Stimulated activated memory B cell treated with anti-CD40 and anti-IgM and Interleukin-4, amounts not matched to agents 10 μg/mL and 1 μg/mL and 100 μg/mL, for 72 hours (primary cell): ENCODE measurements around the gene THEM5.
A peak's percentile ranks its signal among the peaks of the same experiment; 100 is the strongest.
"Not testable (repeated sequence)": the region's sequence is repeated elsewhere in the genome, so short reads cannot be mapped to it uniquely, and the experiment has no call there.

Experiments used
- ATAC-seq: fragments of 150-1000 bp; cut with Tn5 transposase; 2 replicates; pipeline ENCODE4 v1.10.0; 2021
- H3K27ac Mint-ChIP-seq: one replicate; pipeline ENCODE4 v1.8.0; 2022; ENCODE audit warnings: mild to moderate bottlenecking, mixed read lengths
- H3K27me3 Mint-ChIP-seq: one replicate; pipeline ENCODE4 v1.8.0; 2022; ENCODE audit warnings: mixed read lengths
- H3K36me3 Mint-ChIP-seq: one replicate; pipeline ENCODE4 v1.8.0; 2022; ENCODE audit warnings: mixed read lengths
- H3K4me1 Mint-ChIP-seq: one replicate; pipeline ENCODE4 v1.8.0; 2022; ENCODE audit warnings: mixed read lengths
- H3K4me3 Mint-ChIP-seq: one replicate; pipeline ENCODE4 v1.8.0; 2022; ENCODE audit warnings: mild to moderate bottlenecking, moderate library complexity, mixed read lengths
- H3K9me3 Mint-ChIP-seq: one replicate; pipeline ENCODE4 v1.8.0; 2022; ENCODE audit warnings: mixed read lengths

Gene THEM5

DNA sequence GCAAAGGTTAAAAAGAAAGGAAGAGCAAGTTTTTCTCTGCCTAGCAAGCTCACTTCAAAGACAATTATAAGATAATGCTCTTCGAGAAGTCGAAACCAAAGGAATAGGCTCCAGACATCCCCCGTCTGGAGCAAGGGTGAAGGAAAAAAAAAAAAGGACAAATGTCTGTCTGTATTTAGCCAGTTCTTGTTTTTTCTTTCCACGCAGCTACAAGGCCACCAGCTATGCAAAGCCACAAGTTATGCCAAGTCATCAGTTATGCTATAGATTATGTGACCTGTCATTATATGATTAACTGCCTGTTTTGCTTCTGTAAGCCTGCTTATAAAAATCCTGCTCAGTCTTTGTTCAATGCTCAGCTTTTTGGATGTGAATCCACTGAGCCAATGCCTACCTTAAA, 2.4 kb upstream of the THEM5 start:
- Mint-ChIP-seq H3K36me3 (no peaks in the 10 kb centered on the region), H3K4me1 (peaks cover 17% of the 10 kb centered on the region), H3K4me3 (no peak overlapping the region), H3K27me3 (peaks cover 15% of the 10 kb centered on the region), H3K9me3 (no peaks in the 10 kb centered on the region), H3K27ac (no peak overlapping the region)
- ATAC-seq, result no peak

GRCh38 chr1:151855516-151855915, 2.0 kb upstream of the THEM5 start:
- peaks cover 13% of the 10 kb centered on the region for H3K4me1 Mint-ChIP-seq
- not testable (repeated sequence) for ATAC-seq, H3K36me3 Mint-ChIP-seq, H3K4me3 Mint-ChIP-seq, H3K9me3 Mint-ChIP-seq, H3K27ac Mint-ChIP-seq
- H3K27me3 Mint-ChIP-seq, result peaks cover 19% of the 10 kb centered on the region

- Mint-ChIP-seq H3K27ac (no peak overlapping the region), H3K9me3 (no peaks in the 10 kb centered on the region), H3K4me3 (no peak overlapping the region), H3K36me3 (peaks cover 5% of the 10 kb centered on the region), H3K27me3 (peaks cover 27% of the 10 kb centered on the region), H3K4me1 (peaks cover 4% of the 10 kb centered on the region)
- no peak for ATAC-seq
These were observed 1.1 kb upstream of the THEM5 start for GRCh38 chr1:151854658-151855057.

- no peaks in the 10 kb centered on the region for H3K4me1 Mint-ChIP-seq
- peak; percentile 17 for ATAC-seq
- H3K4me3 Mint-ChIP-seq, result no peak overlapping the region
- peaks cover 32% of the 10 kb centered on the region for H3K27me3 Mint-ChIP-seq
- H3K27ac Mint-ChIP-seq, result no peak overlapping the region
- peaks cover 5% of the 10 kb centered on the region for H3K36me3 Mint-ChIP-seq
- no peaks in the 10 kb centered on the region for H3K9me3 Mint-ChIP-seq
These were observed 779 bp downstream of the THEM5 start for GRCh38 chr1:151852733-151853132.

- peaks cover 32% of the 10 kb centered on the region for H3K27me3 Mint-ChIP-seq
These were observed 1.6 kb downstream of the THEM5 start for GRCh38 chr1:151851886-151852285.

GRCh38 chr1:151849871-151850270, 3.6 kb downstream of the THEM5 start:
- no peak for ATAC-seq
- H3K27me3 Mint-ChIP-seq, result peaks cover 32% of the 10 kb centered on the region
- H3K27ac Mint-ChIP-seq, result no peak overlapping the region
- no peaks in the 10 kb centered on the region for H3K9me3 Mint-ChIP-seq
- H3K4me3 Mint-ChIP-seq, result no peak overlapping the region
- H3K4me1 Mint-ChIP-seq, result peaks cover 8% of the 10 kb centered on the region
- peaks cover 17% of the 10 kb centered on the region for H3K36me3 Mint-ChIP-seq

More at GRCh38 chr1:151851886-151852285, 1.6 kb downstream of the THEM5 start:
- Mint-ChIP-seq H3K4me3 (no peak overlapping the region), H3K4me1 (no peaks in the 10 kb centered on the region), H3K27ac (no peak overlapping the region), H3K36me3 (peaks cover 5% of the 10 kb centered on the region), H3K9me3 (no peaks in the 10 kb centered on the region)
- no peak for ATAC-seq

GRCh38 chr1:151849126-151849525, 4.4 kb downstream of the THEM5 start:
- H3K27ac Mint-ChIP-seq, result no peak overlapping the region
- ATAC-seq, result no peak
- no peak overlapping the region for H3K4me3 Mint-ChIP-seq
- H3K36me3 Mint-ChIP-seq, result peaks cover 23% of the 10 kb centered on the region
- H3K27me3 Mint-ChIP-seq, result peaks cover 32% of the 10 kb centered on the region
- peaks cover 8% of the 10 kb centered on the region for H3K4me1 Mint-ChIP-seq
- no peaks in the 10 kb centered on the region for H3K9me3 Mint-ChIP-seq

DNA sequence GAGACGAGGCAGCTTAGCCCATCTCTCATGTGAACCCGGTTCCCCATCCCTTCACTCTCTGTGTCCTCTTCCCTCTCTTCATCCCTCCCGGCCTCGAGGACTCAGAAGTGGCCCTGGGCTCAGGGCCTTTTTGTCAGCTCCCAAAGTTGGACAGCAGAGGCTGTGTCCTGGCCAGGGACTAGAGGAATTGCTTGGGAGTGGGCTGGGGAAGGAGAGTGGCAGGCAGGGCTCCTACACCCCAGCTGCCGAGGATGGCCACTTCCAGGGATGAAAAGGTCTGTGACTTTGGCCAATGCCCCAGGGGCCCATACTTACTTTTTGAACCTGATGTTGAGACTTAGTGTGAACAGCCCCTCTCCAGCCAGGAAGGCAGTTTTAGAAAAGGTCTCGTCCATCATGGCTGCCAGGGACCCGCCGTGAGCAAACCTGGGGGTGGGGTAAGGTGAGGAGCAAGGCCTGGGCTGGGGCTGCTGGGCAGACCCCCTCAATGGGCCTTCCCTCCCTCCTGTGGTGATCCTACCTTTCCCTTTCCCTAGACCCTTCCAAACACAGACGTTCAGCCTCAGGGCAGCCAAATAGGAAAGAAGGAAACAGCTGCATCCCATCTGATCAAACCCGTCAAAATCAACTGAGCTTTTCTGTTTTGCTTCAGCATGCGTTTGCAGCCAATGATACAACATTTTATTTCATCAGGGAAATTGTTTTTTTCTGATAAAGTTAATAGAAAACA, 5.5 kb downstream of the THEM5 start:
- no peak overlapping the region for H3K4me3 Mint-ChIP-seq
- ATAC-seq, result no peak
- H3K4me1 Mint-ChIP-seq, result peaks cover 13% of the 10 kb centered on the region
- no peak overlapping the region for H3K27ac Mint-ChIP-seq
- peaks cover 23% of the 10 kb centered on the region for H3K36me3 Mint-ChIP-seq
- H3K27me3 Mint-ChIP-seq, result peaks cover 32% of the 10 kb centered on the region
- no peaks in the 10 kb centered on the region for H3K9me3 Mint-ChIP-seq

DNA sequence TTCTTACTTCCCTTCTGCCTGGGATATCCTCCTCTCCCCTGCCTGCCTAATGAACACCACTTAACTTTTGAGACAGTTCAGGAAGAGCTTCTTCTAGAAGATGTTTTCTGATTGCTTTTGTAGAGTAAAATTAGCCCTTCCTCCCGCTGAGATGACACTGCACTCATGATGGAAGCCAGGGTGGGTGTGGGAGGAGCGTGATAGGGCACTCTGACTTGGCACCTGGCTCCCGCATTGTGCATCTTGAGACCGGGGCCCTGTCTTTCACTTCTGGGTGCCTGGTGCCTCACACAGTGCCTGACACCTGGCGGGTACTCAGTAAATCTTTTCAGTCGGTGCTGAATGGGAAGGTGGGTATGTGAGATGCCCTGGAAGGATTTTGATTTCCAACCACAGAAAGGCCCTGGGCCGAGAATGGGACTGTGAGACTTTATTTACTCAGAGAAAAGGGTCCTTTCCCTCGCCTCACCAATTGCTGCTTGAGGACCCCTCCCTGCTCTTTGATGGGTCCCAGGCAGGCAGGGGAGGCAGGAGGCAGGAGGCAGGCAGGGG, 6.8 kb downstream of the THEM5 start:
- Mint-ChIP-seq H3K4me3 (no peak overlapping the region), H3K9me3 (no peaks in the 10 kb centered on the region), H3K36me3 (peaks cover 23% of the 10 kb centered on the region), H3K4me1 (peaks cover 14% of the 10 kb centered on the region), H3K27ac (no peak overlapping the region), H3K27me3 (peaks cover 26% of the 10 kb centered on the region)
- ATAC-seq, result no peak

GRCh38 chr1:151846062-151846568, 7.4 kb downstream of the THEM5 start:
- Mint-ChIP-seq H3K9me3 (no peaks in the 10 kb centered on the region), H3K27ac (no peak overlapping the region)
- peak; percentile 66 for ATAC-seq

DNA sequence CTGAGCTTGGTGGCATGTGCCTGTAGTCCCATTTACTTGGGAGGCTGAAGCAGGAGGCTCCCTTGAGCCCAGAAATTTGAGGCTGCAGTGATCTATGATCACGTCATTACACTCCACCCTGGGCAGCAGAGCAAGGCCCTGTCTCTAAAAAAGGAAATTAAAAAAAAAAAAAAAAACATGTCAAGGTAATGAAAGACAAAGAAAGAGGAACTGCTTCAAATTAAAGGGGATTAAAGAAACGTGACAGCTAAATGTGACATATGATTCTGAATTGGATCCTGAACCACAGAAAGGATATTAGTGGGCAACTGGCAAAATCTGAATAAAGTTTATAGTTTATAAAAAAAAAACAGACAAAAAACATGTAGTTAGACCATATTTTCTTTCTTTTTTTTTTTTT, 10.1 kb downstream of the THEM5 start:
- no peak overlapping the region for H3K27ac Mint-ChIP-seq
- H3K36me3 Mint-ChIP-seq, result peaks cover 18% of the 10 kb centered on the region
- peaks cover 9% of the 10 kb centered on the region for H3K27me3 Mint-ChIP-seq
- no peak overlapping the region for H3K4me3 Mint-ChIP-seq
- no peaks in the 10 kb centered on the region for H3K9me3 Mint-ChIP-seq
- no peak for ATAC-seq
- H3K4me1 Mint-ChIP-seq, result peaks cover 31% of the 10 kb centered on the region

More at GRCh38 chr1:151846062-151846568, 7.4 kb downstream of the THEM5 start:
- no peak overlapping the region for H3K4me3 Mint-ChIP-seq
- peaks cover 14% of the 10 kb centered on the region for H3K4me1 Mint-ChIP-seq
- H3K36me3 Mint-ChIP-seq, result peaks cover 23% of the 10 kb centered on the region
- H3K27me3 Mint-ChIP-seq, result peaks cover 19% of the 10 kb centered on the region

DNA sequence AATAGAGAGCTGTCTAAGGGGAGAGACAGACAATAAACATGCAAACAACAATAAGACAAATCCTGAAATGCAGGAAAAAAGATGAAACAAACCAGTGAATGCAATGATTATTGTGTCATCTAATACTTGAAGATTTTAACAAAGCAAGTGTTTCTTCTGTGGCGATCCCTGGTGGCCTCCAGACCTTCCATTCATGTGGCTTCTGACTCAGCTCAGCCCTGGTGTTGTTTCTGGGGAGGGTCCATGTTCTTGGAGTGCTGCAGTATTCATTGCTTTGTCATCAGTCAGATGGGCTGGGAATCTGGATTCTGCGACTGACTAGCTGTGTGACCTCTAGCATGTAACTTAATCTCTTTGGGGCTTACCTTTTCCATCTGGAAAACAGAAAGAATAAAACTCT, 12.4 kb downstream of the THEM5 start:
- Mint-ChIP-seq H3K27me3 (peaks cover 28% of the 10 kb centered on the region), H3K4me1 (peaks cover 41% of the 10 kb centered on the region), H3K36me3 (peaks cover 12% of the 10 kb centered on the region), H3K9me3 (no peaks in the 10 kb centered on the region), H3K4me3 (no peak overlapping the region), H3K27ac (no peak overlapping the region)
- ATAC-seq, result no peak

DNA sequence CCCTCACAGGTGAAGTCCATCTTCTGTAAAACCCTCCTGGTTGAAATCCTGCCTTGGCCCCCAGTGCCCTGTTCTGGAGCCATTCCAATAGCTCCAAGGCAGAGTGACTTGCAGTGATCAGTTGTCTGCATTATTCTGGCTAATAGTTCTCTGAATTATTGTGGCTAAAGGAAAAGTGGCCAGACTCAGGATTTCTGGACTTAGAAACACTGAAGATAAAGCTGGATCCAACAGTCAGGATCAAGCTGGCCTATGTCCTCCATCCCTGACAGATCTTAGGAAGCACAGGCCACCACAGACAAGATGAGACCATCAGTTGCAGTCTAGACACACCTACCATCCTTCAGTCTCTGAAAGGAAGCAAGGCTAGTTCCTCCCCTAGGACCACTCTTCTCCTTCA, 13.1 kb downstream of the THEM5 start:
- Mint-ChIP-seq H3K4me1 (peaks cover 40% of the 10 kb centered on the region), H3K36me3 (peaks cover 8% of the 10 kb centered on the region), H3K27ac (peak overlapping the region; percentile 53), H3K9me3 (no peaks in the 10 kb centered on the region), H3K27me3 (peaks cover 29% of the 10 kb centered on the region), H3K4me3 (peak overlapping the region; percentile 73)
- ATAC-seq, result no peak

DNA sequence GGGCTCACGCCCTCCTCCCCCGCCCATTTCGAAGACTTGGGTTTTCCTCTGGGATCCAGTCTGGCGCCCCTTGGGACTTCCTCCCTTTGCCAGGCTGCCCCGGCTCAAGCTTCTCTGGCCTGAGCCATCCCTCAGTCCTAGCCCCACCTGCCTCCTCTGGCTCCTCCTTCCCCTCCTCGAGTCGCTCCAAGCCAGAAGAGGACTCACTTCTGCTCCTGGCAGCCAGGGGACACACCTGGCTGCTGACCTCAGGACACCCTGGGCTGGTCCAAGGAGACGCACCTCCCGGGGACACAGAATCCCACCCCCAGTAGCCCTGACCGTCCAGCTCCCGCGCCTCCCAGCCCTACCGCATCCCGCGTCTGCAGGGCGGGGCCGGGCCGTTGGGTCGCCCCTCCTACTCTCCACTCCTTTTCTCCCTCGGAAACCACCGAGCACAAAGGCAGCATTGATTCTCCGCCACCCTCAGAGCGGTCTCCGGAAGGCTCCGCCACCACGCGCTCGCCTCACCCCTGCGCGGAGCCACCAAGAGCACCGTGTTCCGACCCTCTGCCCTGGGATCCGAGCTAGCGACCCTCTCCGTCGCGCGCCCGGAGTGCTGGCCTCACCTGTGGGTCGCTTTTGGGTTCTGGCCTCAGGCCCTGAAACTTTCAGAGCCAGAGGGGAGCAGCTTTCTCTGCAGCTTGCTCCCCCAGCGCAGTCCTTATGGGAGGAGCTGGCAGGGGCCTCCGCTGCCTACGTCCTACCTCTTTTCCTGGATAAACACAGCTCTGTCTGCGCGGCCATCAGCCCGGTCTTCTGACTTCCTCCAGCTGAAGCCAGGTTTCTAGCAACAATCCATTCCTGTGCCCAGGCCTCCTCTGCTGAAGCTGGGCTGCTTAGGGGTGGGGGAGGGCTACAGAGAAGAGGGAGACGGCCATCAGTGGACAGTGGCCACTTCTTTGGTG, 13.8 kb downstream of the THEM5 start, which contains the start of gene C2CD4D:
Gene C2CD4D, minus strand, starts transcription at position 364 of the 947 bp plus-strand sequence. CDS start 831 bp downstream, outside the sequence.
- H3K4me3 Mint-ChIP-seq, result peak within 1 kb of the TSS; percentile 73

GRCh38 chr1:151839082-151839412, 14.5 kb downstream of the THEM5 start:
- H3K4me3 Mint-ChIP-seq, result peak overlapping the region; percentile 73
- peaks cover 40% of the 10 kb centered on the region for H3K4me1 Mint-ChIP-seq
- peaks cover 29% of the 10 kb centered on the region for H3K27me3 Mint-ChIP-seq
- no peak for ATAC-seq
- H3K9me3 Mint-ChIP-seq, result no peaks in the 10 kb centered on the region
- H3K36me3 Mint-ChIP-seq, result no peaks in the 10 kb centered on the region
- H3K27ac Mint-ChIP-seq, result peak overlapping the region; percentile 53

More for the DNA sequence above, 13.8 kb downstream of the THEM5 start, which contains the start of gene C2CD4D:
- peaks cover 5% of the 10 kb centered on the region for H3K36me3 Mint-ChIP-seq
- peaks cover 29% of the 10 kb centered on the region for H3K27me3 Mint-ChIP-seq
- peaks cover 40% of the 10 kb centered on the region for H3K4me1 Mint-ChIP-seq
- H3K9me3 Mint-ChIP-seq, result no peaks in the 10 kb centered on the region
- peak within 1 kb of the TSS; percentile 53 for H3K27ac Mint-ChIP-seq
- ATAC-seq, result peak; percentile 63
